ENCODE results near the gene HSF4.

Gene HSF4

GRCh38 chr16:67167588-67167987, 3.0 kb downstream of the HSF4 start:
- DNase-seq = no peak

GRCh38 chr16:67169011-67169451, 4.5 kb downstream of the HSF4 start:
- DNase-seq = no peak

GRCh38 chr16:67169642-67170167, 5.2 kb downstream of the HSF4 start:
- DNase-seq = no peak

GRCh38 chr16:67170168-67170948, 5.8 kb downstream of the HSF4 start, which contains the start of gene NOL3:
Gene NOL3 (plus strand): TSS chr16:67170538.
- DNase-seq = no peak

- no peak for DNase-seq
These were observed 6.6 kb downstream of the HSF4 start for GRCh38 chr16:67170949-67171649.

- DNase-seq = no peak
These were observed 8.8 kb downstream of the HSF4 start for GRCh38 chr16:67173323-67173722.

- peak; percentile 57 for DNase-seq
These were observed 9.5 kb downstream of the HSF4 start for GRCh38 chr16:67173808-67174705.

- no peak for DNase-seq
These were observed 10.2 kb downstream of the HSF4 start for GRCh38 chr16:67174706-67175231.

GRCh38 chr16:67176662-67177061, 12.1 kb downstream of the HSF4 start:
- no peak for DNase-seq

- peak; percentile 47 for DNase-seq
These were observed 13.5 kb downstream of the HSF4 start for GRCh38 chr16:67177743-67178699.

GRCh38 chr16:67179421-67180080, 15.0 kb downstream of the HSF4 start:
- DNase-seq = no peak

GRCh38 chr16:67180166-67180565, 15.6 kb downstream of the HSF4 start:
- no peak for DNase-seq

- no peak for DNase-seq
These were observed 16.8 kb downstream of the HSF4 start for GRCh38 chr16:67181346-67181745.

GRCh38 chr16:67182288-67182687, 17.7 kb downstream of the HSF4 start:
- DNase-seq = no peak

GRCh38 chr16:67183284-67183626, 18.7 kb downstream of the HSF4 start:
- no peak for DNase-seq

GRCh38 chr16:67183627-67184452, 19.3 kb downstream of the HSF4 start, which contains the start of gene MATCAP1:
Gene MATCAP1 (minus strand): TSS chr16:67183963. CDS start chr16:67180610, 3,353 bp downstream.
- DNase-seq = peak; percentile 88

- DNase-seq = peak; percentile 18
These were observed 20.0 kb downstream of the HSF4 start for GRCh38 chr16:67184453-67184994.

GRCh38 chr16:67184995-67185650, 20.6 kb downstream of the HSF4 start:
- DNase-seq = peak; percentile 83

GRCh38 chr16:67185651-67186134, 21.1 kb downstream of the HSF4 start:
- DNase-seq = no peak
